ENCODE results near the gene CD58. TPM values are rescaled to one million over a fixed set of nuclear protein-coding genes. Genes with fewer than 3 reads are reported as not detected.

Gene CD58
- total and polyA plus RNA-seq, 11 donors: 19.6 to 45.8 (median 30.8) TPM

- Histone ChIP-seq H3K27ac (no peak overlapping the region), H3K4me1 (peaks cover 4 to 36% (median 22%) of the 10 kb centered on the region in 12 donors), H3K27me3 (no peaks in the 10 kb centered on the region), H3K36me3 (no peaks in the 10 kb centered on the region), H3K4me3 (no peak overlapping the region), H3K9me3 (no peaks in the 10 kb centered on the region)
- DNase-seq (no peak), ATAC-seq (no peak)
- TF ChIP-seq CTCF (IDR thresholded peaks at IDR 0.05): no peak
- TF ChIP-seq POLR2A (IDR thresholded peaks at IDR 0.05): no peak
- 93 to 100% (median 98%) methylated on average over 1 of the region's 1 CpG for WGBS, 4 donors
- intact Hi-C loops (cut with DNase I): loop anchor here in 9 of 10 donors (5.0 to 10.0 kb wide), 10 partner anchors 70 to 683 kb away; partner anchors contain the start of gene ATP1A1 (in 1 of the 9)
These were observed 83.2 kb downstream of the CD58 start for GRCh38 chr1:116487583-116487982.

GRCh38 chr1:116487031-116487430, 83.8 kb downstream of the CD58 start:
- Histone ChIP-seq H3K27me3 (no peaks in the 10 kb centered on the region), H3K36me3 (no peaks in the 10 kb centered on the region), H3K4me1 (peaks cover 4 to 36% (median 22%) of the 10 kb centered on the region in 12 donors), H3K4me3 (no peak overlapping the region), H3K9me3 (no peaks in the 10 kb centered on the region), H3K27ac (no peak overlapping the region)
- intact Hi-C loops (cut with DNase I): loop anchor here in 9 of 10 donors (5.0 to 10.0 kb wide), 10 partner anchors 70 to 682 kb away; partner anchors contain the start of gene ATP1A1 (in 1 of the 9)
- DNase-seq (no peak), ATAC-seq (no peak)
- no peak for TF ChIP-seq CTCF (IDR thresholded peaks at IDR 0.05)
- no peak for TF ChIP-seq POLR2A (IDR thresholded peaks at IDR 0.05)

- intact Hi-C loops (cut with DNase I): loop anchor here in 9 of 10 donors (5.0 to 10.0 kb wide), 10 partner anchors 69 to 682 kb away; partner anchors contain the start of gene ATP1A1 (in 1 of the 9)
- no peaks in the 10 kb centered on the region for H3K9me3 ChIP-seq
- H3K36me3 ChIP-seq: no peaks in the 10 kb centered on the region
- H3K4me1 ChIP-seq: peaks cover 4 to 36% (median 22%) of the 10 kb centered on the region in 12 donors
- no peaks in the 10 kb centered on the region for H3K27me3 ChIP-seq
- DNase-seq (no peak), ATAC-seq (no peak)
- H3K4me3 ChIP-seq: no peak overlapping the region
- 87 to 90% (median 88%) methylated on average over 3 of the region's 3 CpGs for WGBS, 4 donors
- H3K27ac ChIP-seq: no peak overlapping the region
- TF ChIP-seq CTCF (IDR thresholded peaks at IDR 0.05): no peak
- no peak for TF ChIP-seq POLR2A (IDR thresholded peaks at IDR 0.05)
These were observed 84.4 kb downstream of the CD58 start for GRCh38 chr1:116486424-116486823.

- peaks cover 4 to 36% (median 22%) of the 10 kb centered on the region in 12 donors for H3K4me1 ChIP-seq
- DNase-seq (no peak), ATAC-seq (no peak)
- no peaks in the 10 kb centered on the region for H3K36me3 ChIP-seq
- H3K27ac ChIP-seq: no peak overlapping the region
- H3K27me3 ChIP-seq: no peaks in the 10 kb centered on the region
- TF ChIP-seq POLR2A (IDR thresholded peaks at IDR 0.05): no peak
- no peak for TF ChIP-seq CTCF (IDR thresholded peaks at IDR 0.05)
- no peaks in the 10 kb centered on the region for H3K9me3 ChIP-seq
- intact Hi-C loops (cut with DNase I): loop anchor here (1.0 to 10.0 kb wide), 16 partner anchors 69 to 681 kb away; partner anchors contain the start of gene ATP1A1 (in 1 of the 10)
- 83 to 94% (median 86%) methylated on average over 2 of the region's 2 CpGs for WGBS, 4 donors
- no peak overlapping the region for H3K4me3 ChIP-seq
These were observed 84.8 kb downstream of the CD58 start for GRCh38 chr1:116485976-116486375.
